Stimulated activated CD4-positive, alpha-beta T cell treated with anti-CD3 and anti-CD28 coated beads, TNF-alpha, amount 100 ng/mL, for 1 hour (primary cell): ENCODE measurements around the gene REX1BD.
"Not testable (repeated sequence)": the region's sequence is repeated elsewhere in the genome, so short reads cannot be mapped to it uniquely, and the experiment has no call there.

Experiments
- DNase-seq, 3 donors: peaks; one replicate each; pipeline ENCODE4 v3.0.0-alpha.2; 2020; ENCODE audit warnings: low read depth in 3 of 3, low spot score in 1 of 3

Gene REX1BD

GRCh38 chr19:18600692-18601397 lies 12.2 kb downstream of the REX1BD start:
- DNase-seq, result not testable (repeated sequence)

- DNase-seq, result no peak
Observed at GRCh38 chr19:18601875-18602274, 13.3 kb downstream of the REX1BD start.

GRCh38 chr19:18603255-18603957 lies 14.8 kb downstream of the REX1BD start:
- no peak for DNase-seq

- DNase-seq, result no peak
Observed at GRCh38 chr19:18603958-18604819, 15.6 kb downstream of the REX1BD start.

- no peak for DNase-seq
Observed at GRCh38 chr19:18604820-18605159, 16.2 kb downstream of the REX1BD start.

- DNase-seq, result no peak
Observed at GRCh38 chr19:18605196-18605545, 16.6 kb downstream of the REX1BD start.

GRCh38 chr19:18605546-18606280 lies 17.1 kb downstream of the REX1BD start:
- no peak for DNase-seq

- DNase-seq, result no peak
Observed at GRCh38 chr19:18606281-18607225, 18.0 kb downstream of the REX1BD start, which contains the start of gene CRLF1. Gene CRLF1, minus strand, starts transcription at chr19:18606799. Its CDS starts 143 bp downstream, at chr19:18606656.

- no peak for DNase-seq
Observed at GRCh38 chr19:18607226-18608101, 18.9 kb downstream of the REX1BD start.

GRCh38 chr19:18608102-18608804 lies 19.7 kb downstream of the REX1BD start:
- no peak for DNase-seq

GRCh38 chr19:18608805-18609716 lies 20.5 kb downstream of the REX1BD start:
- no peak for DNase-seq

- no peak for DNase-seq
Observed at GRCh38 chr19:18609717-18610051, 21.1 kb downstream of the REX1BD start.

GRCh38 chr19:18610245-18610555 lies 21.6 kb downstream of the REX1BD start:
- DNase-seq, result no peak

- no peak for DNase-seq
Observed at GRCh38 chr19:18610556-18611326, 22.1 kb downstream of the REX1BD start.

- no peak for DNase-seq
Observed at GRCh38 chr19:18611327-18612050, 22.9 kb downstream of the REX1BD start.

- no peak for DNase-seq
Observed at GRCh38 chr19:18612051-18612771, 23.6 kb downstream of the REX1BD start.
